SU-DHL-6 (cell line): ENCODE data around the gene GPR84.

ENCODE experiments used
- H2AFZ ChIP-seq: fragments of 200-600 bp; sonication (generic); 2 replicates; pipeline ENCODE4 v1.6.1; 2014; ENCODE audit warnings: low read depth, mild to moderate bottlenecking, moderate library complexity, mixed read lengths, antibody characterized with exemption, low read length; ENCODE audit not compliant: severe bottlenecking
- H3F3A ChIP-seq: fragments of 200-600 bp; shearing (Covaris generic); 2 replicates; pipeline ENCODE4 v1.6.0; 2016; ENCODE audit warnings: antibody characterized with exemption, mild to moderate bottlenecking; ENCODE audit not compliant: insufficient read depth
- H3K27ac ChIP-seq: fragments of 200-600 bp; sonication (generic); 2 replicates; pipeline ENCODE4 v1.5.1; 2016; ENCODE audit warnings: low read depth, mild to moderate bottlenecking, low read length, moderate library complexity, mixed read lengths
- H3K27me3 ChIP-seq: fragments of 200-600 bp; sonication (generic), shearing (Covaris generic); 2 replicates; pipeline ENCODE4 v1.6.0; 2014; ENCODE audit warnings: mild to moderate bottlenecking, low read length
- H3K36me3 ChIP-seq: fragments of 200-600 bp; sonication (generic); 2 replicates; pipeline ENCODE4 v1.6.1; 2014; ENCODE audit warnings: mild to moderate bottlenecking, low read length, mixed read lengths
- H3K4me2 ChIP-seq: fragments of 300-600, 200-600 bp; shearing (Covaris generic), sonication (generic); 2 replicates; pipeline ENCODE4 v1.6.0; 2014; ENCODE audit warnings: low read length, low read depth, mild to moderate bottlenecking; ENCODE audit not compliant: poor library complexity, severe bottlenecking
- H3K4me3 ChIP-seq: fragments of 200-600 bp; sonication (generic); 2 replicates; pipeline ENCODE4 v1.5.1; 2014; ENCODE audit warnings: antibody characterized with exemption, low read length, mild to moderate bottlenecking, mixed read lengths; ENCODE audit not compliant: insufficient read depth, poor library complexity, severe bottlenecking
- H3K79me2 ChIP-seq: fragments of 200-600 bp; sonication (generic); 2 replicates; pipeline ENCODE4 v1.6.1; 2014; ENCODE audit warnings: mild to moderate bottlenecking, low read length, moderate library complexity; ENCODE audit not compliant: insufficient read depth
- H3K9ac ChIP-seq: fragments of 200-600 bp; sonication (generic); 2 replicates; pipeline ENCODE4 v1.7.0; 2014; ENCODE audit warnings: mild to moderate bottlenecking, low read length
- H3K9me2 ChIP-seq: fragments of 200-600 bp; sonication (generic); replicated peaks from 2 replicates; pipeline ENCODE4 v1.6.1; 2014; ENCODE audit warnings: low read length; ENCODE audit not compliant: insufficient read depth
- H3K9me3 ChIP-seq: fragments of 200-600 bp; sonication (generic); 2 replicates; pipeline ENCODE4 v1.6.1; 2014; ENCODE audit warnings: low read length, mixed read lengths; ENCODE audit not compliant: insufficient read depth
- H4K20me1 ChIP-seq: fragments of 200-600 bp; sonication (generic); 2 replicates; pipeline ENCODE4 v1.6.1; 2014; ENCODE audit warnings: low read depth, mild to moderate bottlenecking, antibody characterized with exemption, low read length, moderate library complexity, mixed read lengths
- CTCF ChIP-seq: fragments of 200-600 bp; sonication (generic); IDR thresholded peaks from one replicate; pipeline ENCODE4 v1.5.1; 2017; ENCODE audit warnings: antibody characterized with exemption, mild to moderate bottlenecking, low read length, moderate library complexity; ENCODE audit not compliant: insufficient read depth, poor library complexity, severe bottlenecking
- EZH2phosphoT487 ChIP-seq: fragments of 200-600 bp; sonication (generic), shearing (Covaris generic); conservative IDR thresholded peaks from 2 replicates; pipeline ENCODE4 v1.6.1; 2018; ENCODE audit warnings: mild to moderate bottlenecking, antibody characterized with exemption, low read length, moderate library complexity, mixed read lengths

GPR84 gene

GRCh38 chr12:54412348-54412747 is 48.1 kb upstream of the GPR84 start:
- H3K9me3 ChIP-seq = no peaks in the 10 kb centered on the region
- no peak overlapping the region for H3K9ac ChIP-seq
- H3K27me3 ChIP-seq = no peaks in the 10 kb centered on the region
- H2AFZ ChIP-seq = no peak overlapping the region
- no peaks in the 10 kb centered on the region for H3F3A ChIP-seq
- no peaks in the 10 kb centered on the region for H3K36me3 ChIP-seq
- no peak overlapping the region for H3K4me2 ChIP-seq
- no peak overlapping the region for H3K4me3 ChIP-seq
- H3K9me2 ChIP-seq = no peaks in the 10 kb centered on the region
- no peak for TF ChIP-seq CTCF
- no peak for TF ChIP-seq EZH2phosphoT487
- no peak overlapping the region for H3K27ac ChIP-seq
- no peaks in the 10 kb centered on the region for H4K20me1 ChIP-seq
- H3K79me2 ChIP-seq = no peaks in the 10 kb centered on the region

GRCh38 chr12:54411391-54412241 is 47.3 kb upstream of the GPR84 start:
- no peak overlapping the region for H2AFZ ChIP-seq
- TF ChIP-seq EZH2phosphoT487 = no peak
- no peak for TF ChIP-seq CTCF
- H3K79me2 ChIP-seq = no peaks in the 10 kb centered on the region
- no peaks in the 10 kb centered on the region for H3K36me3 ChIP-seq
- H3F3A ChIP-seq = no peaks in the 10 kb centered on the region
- no peak overlapping the region for H3K9ac ChIP-seq
- no peak overlapping the region for H3K4me2 ChIP-seq
- H4K20me1 ChIP-seq = no peaks in the 10 kb centered on the region
- H3K4me3 ChIP-seq = no peak overlapping the region
- no peaks in the 10 kb centered on the region for H3K27me3 ChIP-seq
- H3K9me3 ChIP-seq = no peaks in the 10 kb centered on the region
- no peak overlapping the region for H3K27ac ChIP-seq
- H3K9me2 ChIP-seq = no peaks in the 10 kb centered on the region

- Histone ChIP-seq H3F3A (no peaks in the 10 kb centered on the region), H3K36me3 (no peaks in the 10 kb centered on the region), H3K79me2 (no peaks in the 10 kb centered on the region), H3K9me3 (no peaks in the 10 kb centered on the region), H3K4me2 (no peak overlapping the region), H4K20me1 (no peaks in the 10 kb centered on the region), H2AFZ (no peak overlapping the region), H3K27me3 (no peaks in the 10 kb centered on the region), H3K9me2 (no peaks in the 10 kb centered on the region), H3K9ac (no peak overlapping the region), H3K27ac (no peak overlapping the region), H3K4me3 (no peak overlapping the region)
- no peak for TF ChIP-seq CTCF
- TF ChIP-seq EZH2phosphoT487 = no peak
Measured at GRCh38 chr12:54409267-54409666, 45.0 kb upstream of the GPR84 start.
